K562 (cell line): ENCODE data around the gene GPATCH3. TPM values are rescaled to one million over a fixed set of nuclear protein-coding genes. Genes with fewer than 3 reads are reported as not detected.
A peak's percentile ranks its signal among the peaks of the same experiment; 100 is the strongest.

Source experiments
- BRCA1 ChIP-seq, 2 experiments: fragments of 450-650 bp in 1 of 2; sonication (generic) in 1 of 2; formaldehyde crosslinking in 1 of 2; IDR thresholded peaks; 2 replicates each; pipeline versions ENCODE4 v1.5.0 to v1.6.1; 2017 to 2020; ENCODE audit warnings: mild to moderate bottlenecking in 1 of 2, missing genetic modification reagents in 1 of 2
- C11orf30 ChIP-seq: fragments of 450-650 bp; IDR thresholded peaks from 2 replicates; pipeline ENCODE4 v1.6.1; 2016; ENCODE audit warnings: low read depth, mild to moderate bottlenecking
- CREB1 ChIP-seq, 2 experiments: sonication (generic) in 1 of 2; formaldehyde crosslinking in 1 of 2; IDR thresholded peaks; 2 replicates each; pipeline versions ENCODE4 v1.6.1 to v1.8.0; 2012 to 2022; ENCODE audit warnings: inconsistent platforms in 1 of 2, mild to moderate bottlenecking in 1 of 2, missing genetic modification reagents in 1 of 2, moderate library complexity in 1 of 2
- ELK1 ChIP-seq: sonication (generic); formaldehyde crosslinking; IDR thresholded peaks from 2 replicates; pipeline ENCODE4 v1.8.1; 2022; ENCODE audit warnings: missing genetic modification reagents
- KLF10 ChIP-seq: fragments of 250-450 bp; sonication (Bioruptor Pico); IDR thresholded peaks from 2 replicates; pipeline ENCODE4 v1.6.1; 2021; ENCODE audit warnings: matching md5 sums
- PATZ1 ChIP-seq: fragments of 250-450 bp; sonication (Bioruptor Pico); IDR thresholded peaks from 2 replicates; pipeline ENCODE4 v1.5.0; 2020; ENCODE audit warnings: mild to moderate bottlenecking, borderline replicate concordance
- RBFOX2 ChIP-seq: fragments of 200-400 bp; formaldehyde crosslinking; IDR thresholded peaks from 2 replicates; pipeline ENCODE4 v1.6.1; 2017; ENCODE audit warnings: low read depth, mild to moderate bottlenecking, low read length, moderate library complexity
- SRSF1 ChIP-seq: fragments of 200-400 bp; formaldehyde crosslinking; IDR thresholded peaks from 2 replicates; pipeline ENCODE4 v1.6.1; 2017; ENCODE audit warnings: mild to moderate bottlenecking, low read depth, low read length, moderate library complexity
- ZBTB49 ChIP-seq: sonication (generic); formaldehyde crosslinking; IDR thresholded peaks from 2 replicates; pipeline ENCODE4 v1.8.0; 2022; ENCODE audit warnings: missing genetic modification reagents, mild to moderate bottlenecking, borderline replicate concordance
- ZNF140 ChIP-seq: fragments of 250-450 bp; sonication (Bioruptor Pico); IDR thresholded peaks from 2 replicates; pipeline ENCODE4 v1.8.0; 2021; ENCODE audit warnings: moderate library complexity, mild to moderate bottlenecking, inconsistent platforms
- ZNF644 ChIP-seq: fragments of 200-800 bp; sonication (Bioruptor generic); IDR thresholded peaks from 2 replicates; pipeline ENCODE4 v1.6.1; 2016; ENCODE audit warnings: low read depth, missing genetic modification characterization, missing compliant biosample characterization
- polyA plus RNA-seq, 8 experiments: library from polyadenylated mRNA; depleted of rRNA in 4 of 8; stranded (reverse) in 5 of 8; unstranded in 3 of 8; fragments of >200 nt; fragmentation: Nextera tagmentation in 2 of 8; fragmentation: Illumina TruSeq in 1 of 8; extraction: Ambion mirVana in 2 of 8; extraction: Trizol in 1 of 8; gene quantifications; 2 replicates each; pipeline versions ENCODE4 v1.2.1 to v1.2.3, GENCODE V29; 2011 to 2014; ENCODE audit warnings: inconsistent platforms in 1 of 8, missing spikeins in 1 of 8
- total RNA-seq, 7 experiments: library from RNA; depleted of rRNA in 6 of 7; stranded (reverse); fragments of >200 nt in 6 of 7; fragmentation: Illumina TruSeq in 2 of 7; extraction: Trizol in 2 of 7; gene quantifications; 2 replicates each; pipeline versions ENCODE4 v1.2.1 to v1.2.3, GENCODE V29; 2011 to 2021; ENCODE audit warnings: low replicate concordance in 1 of 7

The GPATCH3 gene
- total and polyA plus RNA-seq, 9 of the 15 experiments (the other 6 are each of a cell fraction or from before 2014, with no cell fraction given): 1.6 to 23.0 (median 13.3) TPM

GRCh38 chr1:26853600-26853999 lies 46.7 kb downstream of the GPATCH3 start (continued):
- no peak for TF ChIP-seq BRCA1 (IDR thresholded peaks at IDR 0.05)
- 0 out of 2 replicates have a peak, but pooled peaks have one; percentile 59 for TF ChIP-seq BRCA1 (CRISPR knock-in tag; IDR thresholded peaks at IDR 0.05)
- TF ChIP-seq KLF10 (CRISPR knock-in tag): no peak
- TF ChIP-seq PATZ1 (CRISPR knock-in tag): no peak
- no peak for TF ChIP-seq CREB1 (IDR thresholded peaks at IDR 0.05)
- TF ChIP-seq CREB1 (CRISPR knock-in tag; IDR thresholded peaks at IDR 0.05): no peak
- no peak for TF ChIP-seq SRSF1
- no peak for TF ChIP-seq ZNF644
- no peak for TF ChIP-seq ZNF140 (CRISPR knock-in tag)
- TF ChIP-seq RBFOX2: 0 out of 2 replicates have a peak, but pooled peaks have one; percentile 6
- TF ChIP-seq ELK1 (CRISPR knock-in tag): 0 out of 2 replicates have a peak, but pooled peaks have one; percentile 54
- no peak for TF ChIP-seq C11orf30
- TF ChIP-seq ZBTB49: no peak
- TF ChIP-seq, all 486 proteins: peak for 4
